ENCODE results near the gene TOX2. TPM values are rescaled to one million over a fixed set of nuclear protein-coding genes. Genes with fewer than 3 reads are reported as not detected.

The TOX2 gene
- total RNA-seq, 1 experiment from 2014 or later = not detected

DNA sequence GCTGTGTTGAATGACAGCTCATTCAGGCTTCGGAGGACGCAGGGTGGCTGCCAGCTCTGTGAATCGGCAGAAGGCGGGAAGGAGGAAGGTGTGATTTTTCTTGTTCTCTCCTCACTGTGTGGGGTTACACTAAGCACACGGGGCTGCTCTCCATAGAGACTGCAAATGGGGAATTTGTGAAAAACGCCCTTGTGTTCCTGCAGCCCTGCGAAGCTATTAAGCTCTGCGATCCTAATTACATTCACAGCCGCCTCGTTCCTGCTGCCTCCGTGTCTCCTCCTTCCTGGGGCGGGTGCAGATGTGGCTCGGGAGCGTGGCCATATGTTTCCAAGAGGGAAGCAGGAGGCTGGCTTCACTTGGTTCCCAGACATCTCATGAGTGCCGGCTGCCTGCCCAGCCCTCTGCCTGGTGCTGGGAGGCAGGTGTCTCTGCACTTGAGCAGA, 124.0 kb downstream of the TOX2 start:
- CTCF ChIA-PET = interaction anchor here (1.5 kb wide), 1 partner anchor 8 kb away, joined by 4 read pairs; no protein-coding TSS in a partner anchor
- Mint-ChIP-seq H3K4me3 (ENCODE audit: low read depth, unreplicated experiment) (no peak overlapping the region), H3K4me1 (ENCODE audit: low read depth, unreplicated experiment) (no peaks in the 10 kb centered on the region), H3K27ac (ENCODE audit: unreplicated experiment) (no peak overlapping the region), H3K9me3 (ENCODE audit: low read depth, unreplicated experiment) (no peaks in the 10 kb centered on the region), H3K36me3 (ENCODE audit: insufficient read depth, unreplicated experiment) (no peaks in the 10 kb centered on the region), H3K27me3 (ENCODE audit: unreplicated experiment) (peaks cover 100% of the 10 kb centered on the region)
- TF ChIP-seq, protein P1, sequence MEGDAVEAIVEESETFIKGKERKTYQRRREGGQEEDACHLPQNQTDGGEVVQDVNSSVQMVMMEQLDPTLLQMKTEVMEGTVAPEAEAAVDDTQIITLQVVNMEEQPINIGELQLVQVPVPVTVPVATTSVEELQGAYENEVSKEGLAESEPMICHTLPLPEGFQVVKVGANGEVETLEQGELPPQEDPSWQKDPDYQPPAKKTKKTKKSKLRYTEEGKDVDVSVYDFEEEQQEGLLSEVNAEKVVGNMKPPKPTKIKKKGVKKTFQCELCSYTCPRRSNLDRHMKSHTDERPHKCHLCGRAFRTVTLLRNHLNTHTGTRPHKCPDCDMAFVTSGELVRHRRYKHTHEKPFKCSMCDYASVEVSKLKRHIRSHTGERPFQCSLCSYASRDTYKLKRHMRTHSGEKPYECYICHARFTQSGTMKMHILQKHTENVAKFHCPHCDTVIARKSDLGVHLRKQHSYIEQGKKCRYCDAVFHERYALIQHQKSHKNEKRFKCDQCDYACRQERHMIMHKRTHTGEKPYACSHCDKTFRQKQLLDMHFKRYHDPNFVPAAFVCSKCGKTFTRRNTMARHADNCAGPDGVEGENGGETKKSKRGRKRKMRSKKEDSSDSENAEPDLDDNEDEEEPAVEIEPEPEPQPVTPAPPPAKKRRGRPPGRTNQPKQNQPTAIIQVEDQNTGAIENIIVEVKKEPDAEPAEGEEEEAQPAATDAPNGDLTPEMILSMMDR (IDR thresholded peaks at IDR 0.05; ENCODE audit: unreplicated experiment) = no peak
- intact Hi-C loops (cut with micrococcal nuclease; ENCODE audit: unreplicated experiment) = no loop called here
- DNase-seq = no peak
- no TSS peak for BruUV-seq (replicated peaks)

DNA sequence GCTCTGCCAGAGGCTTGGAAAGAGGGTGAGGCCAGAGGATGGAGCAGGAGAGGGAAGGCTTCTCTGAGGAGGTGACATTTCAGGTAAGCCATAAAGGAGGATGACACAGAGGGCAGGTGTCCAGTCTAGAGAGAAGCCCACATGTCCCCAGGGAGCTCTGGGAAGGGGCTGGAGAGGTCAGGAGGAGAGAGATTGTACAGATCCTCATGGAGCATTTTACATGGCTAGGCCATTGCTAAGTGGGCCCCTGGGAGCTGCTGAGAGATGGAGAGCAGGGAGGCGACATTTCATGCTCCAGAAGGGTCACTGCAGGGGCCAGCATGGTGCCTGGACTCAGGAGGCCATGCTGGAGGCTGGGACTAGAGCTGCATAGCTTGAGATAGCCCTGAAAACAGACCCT, 124.5 kb downstream of the TOX2 start:
- Mint-ChIP-seq H3K27ac (ENCODE audit: unreplicated experiment) (no peak overlapping the region), H3K36me3 (ENCODE audit: insufficient read depth, unreplicated experiment) (no peaks in the 10 kb centered on the region), H3K27me3 (ENCODE audit: unreplicated experiment) (peaks cover 100% of the 10 kb centered on the region), H3K4me1 (ENCODE audit: low read depth, unreplicated experiment) (no peaks in the 10 kb centered on the region), H3K9me3 (ENCODE audit: low read depth, unreplicated experiment) (no peaks in the 10 kb centered on the region), H3K4me3 (ENCODE audit: low read depth, unreplicated experiment) (no peak overlapping the region)
- CTCF ChIA-PET = interaction anchor here (1.5 kb wide), 1 partner anchor 9 kb away, joined by 4 read pairs; no protein-coding TSS in a partner anchor
- intact Hi-C loops (cut with micrococcal nuclease; ENCODE audit: unreplicated experiment) = no loop called here
- TF ChIP-seq, protein P1 (IDR thresholded peaks at IDR 0.05; ENCODE audit: unreplicated experiment) = no peak
- no peak for DNase-seq
- BruUV-seq (replicated peaks) = no TSS peak

DNA sequence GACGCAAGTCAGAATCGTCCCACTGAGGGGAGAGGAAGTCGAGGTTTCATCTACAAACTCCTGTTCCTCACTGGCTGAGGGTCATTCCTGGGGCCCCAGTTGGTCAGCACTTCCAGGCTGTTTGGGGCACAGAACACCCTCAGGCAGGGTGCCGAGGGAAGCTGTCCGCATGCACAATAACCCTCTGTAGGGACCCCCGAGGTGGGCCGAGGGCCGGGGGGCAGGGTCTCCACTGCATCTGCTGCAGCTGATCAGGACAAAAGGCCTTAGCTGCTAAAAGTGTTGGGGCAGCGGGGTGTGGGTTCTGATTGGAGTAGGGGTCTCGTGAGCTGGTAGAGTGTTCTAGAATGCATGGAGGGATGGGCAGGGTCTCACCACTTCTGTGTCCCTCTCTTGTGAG, 125.1 kb downstream of the TOX2 start:
- DNase-seq = no peak
- BruUV-seq (replicated peaks) = no TSS peak
- CTCF ChIA-PET = interaction anchor here (1.5 kb wide), 1 partner anchor 10 kb away, joined by 4 read pairs; no protein-coding TSS in a partner anchor
- no peak overlapping the region for H3K4me3 Mint-ChIP-seq (ENCODE audit: low read depth, unreplicated experiment)
- intact Hi-C loops (cut with micrococcal nuclease; ENCODE audit: unreplicated experiment) = no loop called here
- no peaks in the 10 kb centered on the region for H3K36me3 Mint-ChIP-seq (ENCODE audit: insufficient read depth, unreplicated experiment)
- TF ChIP-seq, protein P1 (IDR thresholded peaks at IDR 0.05; ENCODE audit: unreplicated experiment) = no peak
- H3K27me3 Mint-ChIP-seq (ENCODE audit: unreplicated experiment) = peaks cover 100% of the 10 kb centered on the region
- no peaks in the 10 kb centered on the region for H3K4me1 Mint-ChIP-seq (ENCODE audit: low read depth, unreplicated experiment)
- no peak overlapping the region for H3K27ac Mint-ChIP-seq (ENCODE audit: unreplicated experiment)
- H3K9me3 Mint-ChIP-seq (ENCODE audit: low read depth, unreplicated experiment) = no peaks in the 10 kb centered on the region

DNA sequence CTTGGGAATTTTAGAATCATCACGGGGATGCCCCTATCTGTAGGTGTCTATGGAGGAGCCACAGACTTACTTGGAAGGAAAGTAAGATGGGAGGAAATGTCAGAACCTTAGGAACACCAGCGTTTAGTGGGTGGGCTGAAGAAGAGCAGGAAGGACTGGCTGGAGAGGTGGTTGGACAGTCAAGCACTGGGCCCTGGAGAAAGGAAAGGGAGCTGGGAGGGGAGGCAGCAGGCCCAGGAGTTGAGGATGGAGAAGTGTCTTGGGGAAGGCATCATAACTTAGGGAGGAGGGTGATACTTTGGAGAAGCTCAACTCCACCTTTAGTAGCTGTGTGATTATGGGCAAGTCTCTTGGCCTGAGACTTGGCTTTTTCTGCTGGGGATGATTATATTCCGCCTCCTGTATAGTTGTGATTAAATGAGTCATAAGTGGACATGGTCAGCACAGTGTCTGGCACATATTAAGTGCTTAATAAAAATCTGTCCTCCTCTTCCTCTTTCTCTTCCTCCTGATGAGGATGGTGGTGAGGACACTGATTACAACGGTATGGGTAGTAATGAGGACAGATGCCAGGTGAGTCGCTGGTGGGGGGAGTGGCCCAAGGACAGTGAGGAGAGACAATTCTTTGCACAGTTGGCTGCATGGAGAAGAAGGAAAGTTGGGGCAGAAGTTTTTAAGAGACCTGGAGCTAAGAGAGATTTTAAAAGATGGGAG, 125.7 kb downstream of the TOX2 start:
- no TSS peak for BruUV-seq (replicated peaks)
- TF ChIP-seq, protein P1 (IDR thresholded peaks at IDR 0.05; ENCODE audit: unreplicated experiment) = no peak
- intact Hi-C loops (cut with micrococcal nuclease; ENCODE audit: unreplicated experiment) = no loop called here
- Mint-ChIP-seq H3K4me1 (ENCODE audit: low read depth, unreplicated experiment) (no peaks in the 10 kb centered on the region), H3K36me3 (ENCODE audit: insufficient read depth, unreplicated experiment) (no peaks in the 10 kb centered on the region), H3K27me3 (ENCODE audit: unreplicated experiment) (peaks cover 100% of the 10 kb centered on the region), H3K4me3 (ENCODE audit: low read depth, unreplicated experiment) (no peak overlapping the region), H3K27ac (ENCODE audit: unreplicated experiment) (no peak overlapping the region), H3K9me3 (ENCODE audit: low read depth, unreplicated experiment) (no peaks in the 10 kb centered on the region)
- no peak for DNase-seq
- CTCF ChIA-PET = no interaction called here
